GM19239 (cell line): ENCODE results near the gene ETF1.

Experiments
- DNase-seq: peaks from one replicate; pipeline ENCODE4 v3.0.0; 2011; ENCODE audit warnings: low spot score; ENCODE audit not compliant: insufficient read length
- FAIRE-seq: peaks from 2 replicates; lab custom pipeline; 2011; peaks lifted over from hg19 to GRCh38; lab: Jason Lieb, UNC

Gene ETF1

DNA sequence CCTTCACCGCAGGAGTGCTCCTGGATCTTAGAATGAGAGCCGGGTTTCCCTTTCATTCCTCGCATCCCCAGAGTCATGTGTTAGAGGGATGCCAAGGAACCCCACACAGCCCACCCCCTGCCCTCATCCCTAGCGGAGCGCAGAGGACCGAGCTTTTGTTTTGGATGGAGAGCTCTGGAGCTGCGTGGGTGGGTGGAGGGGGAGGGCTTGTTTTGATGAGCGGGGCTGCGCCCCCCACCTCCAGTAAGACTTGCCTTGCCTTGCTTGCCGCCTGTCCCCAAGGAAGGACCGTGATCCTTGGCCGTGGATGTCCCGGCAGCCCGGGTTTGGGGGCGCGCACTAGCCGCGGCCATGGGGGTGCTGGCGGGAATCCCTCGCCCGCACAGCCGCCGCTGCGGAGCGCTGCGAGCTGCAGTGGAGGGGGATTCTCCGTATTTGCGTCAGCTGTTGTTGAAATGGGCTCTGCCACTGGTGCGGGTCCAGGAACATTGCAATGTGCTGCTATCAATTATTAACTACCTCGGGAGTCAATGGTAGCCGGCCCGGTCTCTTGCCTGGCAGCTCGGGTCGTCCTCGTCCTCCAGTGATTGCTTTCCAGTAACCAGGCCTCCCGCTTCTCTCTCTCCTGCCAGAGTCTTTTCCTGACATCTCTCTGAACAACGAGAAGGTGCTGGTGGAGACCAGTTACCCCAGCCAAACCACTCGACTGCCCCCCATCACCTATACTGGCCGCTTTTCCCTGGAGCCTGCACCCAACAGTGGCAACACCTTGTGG lies 76.7 kb downstream of the ETF1 start:
- DNase-seq (no peak), FAIRE-seq (no peak)

GRCh38 chr5:138465261-138466124 lies 77.5 kb downstream of the ETF1 start, which contains the start of gene EGR1:
TSS of gene EGR1 (plus strand) at chr5:138465479. CDS start at chr5:138465762, 283 bp downstream.
- FAIRE-seq: no peak
- peak; percentile 87 for DNase-seq

GRCh38 chr5:138464388-138465260 lies 78.4 kb downstream of the ETF1 start:
- FAIRE-seq (no peak), DNase-seq (peak; percentile 87)

DNA sequence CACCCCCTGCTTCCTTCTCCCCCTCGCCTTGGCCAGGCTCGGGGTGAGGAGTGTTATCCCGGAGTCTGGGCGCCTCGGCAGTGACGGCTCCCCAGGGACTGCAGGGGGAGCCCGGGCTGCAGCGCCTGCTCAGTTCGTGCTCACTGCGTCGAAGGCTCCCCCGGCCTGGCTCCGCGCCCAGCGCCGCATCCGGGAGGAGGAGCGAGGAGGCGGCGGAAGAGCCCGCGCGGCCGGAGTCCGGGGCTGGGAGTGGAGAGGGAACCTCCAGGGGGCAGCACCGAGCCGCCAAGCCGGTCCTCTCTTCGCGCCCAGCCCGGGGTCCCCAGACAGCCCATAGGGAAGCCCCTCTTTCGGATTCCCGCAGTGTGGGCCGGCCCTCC lies 79.0 kb downstream of the ETF1 start:
- FAIRE-seq (peak; percentile 98), DNase-seq (peak; percentile 89)

GRCh38 chr5:138463419-138464007 lies 79.5 kb downstream of the ETF1 start:
- FAIRE-seq (no peak), DNase-seq (no peak)

GRCh38 chr5:138461343-138462125 lies 81.5 kb downstream of the ETF1 start:
- FAIRE-seq (no peak), DNase-seq (no peak)

GRCh38 chr5:138460032-138460693 lies 82.9 kb downstream of the ETF1 start:
- DNase-seq (no peak), FAIRE-seq (peak; percentile 64)

DNA sequence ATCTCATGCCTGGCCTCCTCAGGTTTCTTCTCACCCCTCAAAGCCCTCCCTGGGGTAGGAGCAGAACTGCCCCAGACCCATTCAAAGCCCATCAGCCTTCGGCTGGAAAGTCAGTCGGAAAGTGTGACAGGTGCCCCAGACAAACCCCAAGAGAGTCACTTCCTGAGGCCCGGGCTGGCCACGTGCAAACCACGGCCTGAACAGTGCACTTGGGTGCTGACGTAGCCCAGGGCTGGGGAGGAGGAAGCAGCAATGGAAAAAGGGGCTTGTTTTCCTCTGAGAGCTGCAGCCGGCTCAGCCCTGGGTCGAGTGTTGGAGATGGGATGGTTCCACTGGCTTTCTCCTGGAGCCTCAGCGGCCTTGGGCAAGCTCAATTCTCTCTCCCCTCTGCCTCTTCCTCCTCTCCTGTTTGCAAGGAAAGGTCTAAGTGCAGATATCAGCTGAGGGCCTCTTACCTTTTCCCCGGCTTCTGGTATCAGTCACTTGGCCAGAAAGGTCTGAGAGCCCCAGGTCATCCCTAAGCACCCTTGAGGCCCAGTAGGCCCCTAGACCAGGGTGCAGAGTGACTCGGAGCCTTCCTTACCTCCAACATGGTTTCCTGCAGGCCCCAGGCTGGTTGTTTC lies 83.6 kb downstream of the ETF1 start:
- FAIRE-seq (peak; percentile 95), DNase-seq (peak; percentile 59)

DNA sequence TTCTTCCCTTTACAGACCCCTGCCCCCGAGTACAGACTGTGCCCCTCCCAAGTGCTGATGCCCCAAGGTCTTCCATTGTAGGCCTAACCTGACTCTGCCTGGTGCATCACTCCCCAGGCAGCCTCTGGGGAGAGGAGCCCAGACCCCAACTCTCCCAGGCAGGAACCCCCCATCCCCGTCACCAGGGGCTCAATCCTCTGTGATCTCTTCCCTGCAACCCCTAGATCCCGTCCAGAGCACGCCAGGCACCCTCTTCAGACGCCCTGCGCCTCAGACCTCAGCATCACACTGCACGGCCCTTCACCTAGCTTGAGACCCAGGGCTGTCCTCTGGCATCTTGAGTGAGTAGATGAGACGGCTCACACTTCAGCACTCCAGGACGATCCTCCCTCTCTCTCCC lies 84.2 kb downstream of the ETF1 start:
- DNase-seq (no peak), FAIRE-seq (no peak)

GRCh38 chr5:138458384-138458783 lies 84.7 kb downstream of the ETF1 start:
- FAIRE-seq (no peak), DNase-seq (no peak)

DNA sequence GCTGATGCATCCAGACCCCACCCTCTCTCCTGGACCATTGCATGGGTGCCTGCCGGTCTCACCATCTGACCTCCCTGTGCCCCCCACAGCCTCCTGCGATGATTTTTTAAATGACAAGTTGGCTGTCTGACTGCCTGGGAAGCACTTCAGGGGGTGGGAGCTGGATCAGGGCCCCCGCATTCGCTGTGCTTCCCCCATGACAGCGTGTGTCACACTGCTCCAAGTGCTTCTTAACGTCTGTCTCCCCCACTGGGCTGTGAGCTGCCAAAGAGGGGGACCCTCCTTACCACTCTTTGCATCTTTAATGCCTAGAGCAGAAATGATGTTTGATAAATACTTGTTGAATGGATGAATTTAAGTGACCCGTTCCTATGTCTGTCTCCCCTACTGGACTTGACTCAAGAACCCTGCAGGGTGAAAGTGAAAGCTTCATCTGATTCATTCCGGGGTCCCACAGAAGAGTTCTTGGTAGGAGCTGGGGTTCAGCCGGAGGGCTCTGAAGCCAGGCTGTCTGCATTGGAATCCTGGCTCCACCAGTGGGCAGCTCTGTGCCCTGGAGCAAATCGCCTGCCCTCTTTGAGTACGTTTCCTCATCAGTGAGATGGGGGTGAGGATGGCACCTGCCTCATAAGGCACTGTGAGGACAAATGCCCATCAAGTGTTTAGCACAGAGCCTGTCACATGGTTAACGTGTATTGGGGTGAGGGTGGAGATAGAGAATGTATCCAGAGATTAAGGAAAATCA lies 85.3 kb downstream of the ETF1 start:
- FAIRE-seq: no peak

More for the DNA sequence above, 85.3 kb downstream of the ETF1 start:
- DNase-seq: no peak
